ENCODE results near the gene TMEM219. TPM values are rescaled to one million over a fixed set of nuclear protein-coding genes. Genes with fewer than 3 reads are reported as not detected.
"Not testable (repeated sequence)": the region's sequence is repeated elsewhere in the genome, so short reads cannot be mapped to it uniquely, and the experiment has no call there.

Gene TMEM219
- total RNA-seq, 2 experiments from 2014 or later: 40.0 to 40.2 TPM

GRCh38 chr16:30017937-30018336, 56.1 kb downstream of the TMEM219 start:
- CTCF ChIA-PET: interaction anchor here (0.5 to 2.0 kb wide), 5 partner anchors 13 to 317 kb away, joined by 3 to 5 read pairs (median 4); no protein-coding TSS in a partner anchor
- POLR2A ChIA-PET: not testable (repeated sequence)

- POLR2A ChIA-PET: interaction anchor here (0.9 kb wide), 1 partner anchor 92 kb away, joined by 3 read pairs; no protein-coding TSS in a partner anchor
- CTCF ChIA-PET: interaction anchor here (0.7 to 2.0 kb wide), 4 partner anchors 13 to 170 kb away, joined by 3 to 5 read pairs (median 4); no protein-coding TSS in a partner anchor
Observed at GRCh38 chr16:30018731-30019158, 56.9 kb downstream of the TMEM219 start.

Other genes with a start within 250 kb of the TMEM219 start
- 10 to 100 TPM; 22.9 to 23.6 TPM for gene C16orf54, start 216.1 kb upstream of the TMEM219 start, total RNA-seq
- gene ZG16, start 183.8 kb upstream of the TMEM219 start, total RNA-seq: not detected
- gene KIF22, start 171.3 kb upstream of the TMEM219 start, total RNA-seq: 100 to 1,000 TPM; 129 to 134 TPM
- 100 to 1,000 TPM; 397 to 431 TPM for gene MAZ, start 155.6 kb upstream of the TMEM219 start, total RNA-seq
- gene PRRT2, start 149.9 kb upstream of the TMEM219 start, total RNA-seq: 1 to 10 TPM in 1 of 2 experiments, under 1 TPM in 1; 0.67 to 1.1 TPM
- 10 to 100 TPM; 38.3 to 40.9 TPM for gene PAGR1, start 145.9 kb upstream of the TMEM219 start, total RNA-seq
- 10 to 100 TPM; 42.2 to 46.0 TPM for gene MVP, start 141.6 kb upstream of the TMEM219 start, total RNA-seq
- 10 to 100 TPM; 57.2 to 58.1 TPM for gene CDIPT, start 98.9 kb upstream of the TMEM219 start, total RNA-seq
- under 1 TPM; 0.11 to 0.13 TPM for gene SEZ6L2, start 62.5 kb upstream of the TMEM219 start, total RNA-seq
- 1 to 10 TPM; 1.3 to 1.8 TPM for gene ASPHD1, start 61.6 kb upstream of the TMEM219 start, total RNA-seq
- 10 to 100 TPM; 38.1 to 39.5 TPM for gene KCTD13, start 35.9 kb upstream of the TMEM219 start, total RNA-seq
- 10 to 100 TPM; 38.8 to 39.1 TPM for gene TAOK2, start 11.8 kb downstream of the TMEM219 start, total RNA-seq
- gene HIRIP3, start 33.5 kb downstream of the TMEM219 start, total RNA-seq: 10 to 100 TPM; 46.1 to 46.2 TPM
- gene INO80E, start 34.2 kb downstream of the TMEM219 start, total RNA-seq: 100 to 1,000 TPM; 119 to 123 TPM
- gene DOC2A, start 48.9 kb downstream of the TMEM219 start, total RNA-seq: under 1 TPM; 0.70 to 0.84 TPM
- not detected for gene C16orf92, start 61.1 kb downstream of the TMEM219 start, total RNA-seq
- 1 to 10 TPM; 1.1 to 1.4 TPM for gene TLCD3B, start 69.2 kb downstream of the TMEM219 start, total RNA-seq
- gene ALDOA, start 103.7 kb downstream of the TMEM219 start, total RNA-seq: 1,000 to 10,000 TPM; 2,600 to 2,646 TPM
- 100 to 1,000 TPM; 125 to 137 TPM for gene PPP4C, start 113.9 kb downstream of the TMEM219 start, total RNA-seq
- 1 to 10 TPM; 1.5 to 1.7 TPM for gene TBX6, start 129.8 kb downstream of the TMEM219 start, total RNA-seq
- gene YPEL3, start 134.1 kb downstream of the TMEM219 start, total RNA-seq: 10 to 100 TPM; 13.3 to 13.6 TPM
- gene GDPD3, start 151.5 kb downstream of the TMEM219 start, total RNA-seq: 1 to 10 TPM; 3.4 to 4.3 TPM
- 10 to 100 TPM; 38.7 to 40.8 TPM for gene MAPK3, start 161.1 kb downstream of the TMEM219 start, total RNA-seq
- 100 to 1,000 TPM; 971 to 991 TPM for gene CORO1A, start 221.5 kb downstream of the TMEM219 start, total RNA-seq
- gene BOLA2B, start 231.6 kb downstream of the TMEM219 start, total RNA-seq: 100 to 1,000 TPM; 266 to 297 TPM
- gene SLX1A, start 231.8 kb downstream of the TMEM219 start, total RNA-seq: 10 to 100 TPM; 62.6 to 72.6 TPM
- 10 to 100 TPM; 11.6 to 12.7 TPM for gene SULT1A3, start 237.2 kb downstream of the TMEM219 start, total RNA-seq